GM04504 (cell line): ENCODE data around the gene SRPK1.

Source experiments
- DNase-seq: peaks from one replicate; pipeline ENCODE4 v3.0.0-alpha.2; 2012; ENCODE audit warnings: low read depth

The SRPK1 gene

GRCh38 chr6:35817515-35817914 is 103.4 kb downstream of the SRPK1 start:
- no peak for DNase-seq

DNA sequence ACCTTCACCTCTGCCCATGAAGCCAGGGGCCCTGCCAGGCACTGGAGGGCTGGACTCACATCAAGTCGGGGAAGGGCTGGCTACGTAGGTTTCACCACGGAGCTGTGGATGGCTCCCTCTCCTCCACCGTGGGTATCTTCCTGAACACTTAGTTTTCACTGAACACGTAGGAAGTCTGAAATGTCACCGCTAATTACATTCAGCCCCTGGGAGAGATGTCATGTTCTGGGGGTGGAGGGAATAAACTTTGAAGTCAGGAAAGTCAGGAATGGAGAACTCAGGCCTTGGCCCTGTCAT is 109.3 kb downstream of the SRPK1 start:
- DNase-seq = no peak

- peak; percentile 15 for DNase-seq
These were observed 109.8 kb downstream of the SRPK1 start for GRCh38 chr6:35810971-35811698.

- no peak for DNase-seq
These were observed 111.1 kb downstream of the SRPK1 start for GRCh38 chr6:35809809-35810208.

DNA sequence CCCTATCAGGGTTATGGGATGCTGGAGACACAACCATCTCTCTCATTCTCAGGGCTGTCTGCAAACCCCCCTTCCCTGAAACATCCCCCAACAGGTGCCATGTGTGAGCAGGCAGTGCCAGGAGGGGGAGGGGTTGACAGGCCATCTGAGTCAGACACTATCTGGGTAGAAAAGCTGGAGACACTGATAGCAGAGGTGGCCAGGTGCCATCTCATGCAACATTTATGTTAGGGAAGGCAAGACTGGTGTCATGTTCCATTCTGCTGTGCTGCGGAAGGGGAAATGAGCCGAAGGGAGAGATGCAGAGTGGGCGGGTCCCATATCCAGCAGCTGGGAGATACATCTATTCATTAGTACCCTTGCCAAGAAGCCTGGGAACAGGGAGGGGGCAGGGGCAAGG is 112.2 kb downstream of the SRPK1 start:
- DNase-seq = no peak

GRCh38 chr6:35804996-35805736 is 115.7 kb downstream of the SRPK1 start, which contains the start of gene LHFPL5:
Gene LHFPL5 (plus strand): TSS chr6:35805352. CDS start chr6:35805671, 319 bp downstream.
- DNase-seq = no peak

DNA sequence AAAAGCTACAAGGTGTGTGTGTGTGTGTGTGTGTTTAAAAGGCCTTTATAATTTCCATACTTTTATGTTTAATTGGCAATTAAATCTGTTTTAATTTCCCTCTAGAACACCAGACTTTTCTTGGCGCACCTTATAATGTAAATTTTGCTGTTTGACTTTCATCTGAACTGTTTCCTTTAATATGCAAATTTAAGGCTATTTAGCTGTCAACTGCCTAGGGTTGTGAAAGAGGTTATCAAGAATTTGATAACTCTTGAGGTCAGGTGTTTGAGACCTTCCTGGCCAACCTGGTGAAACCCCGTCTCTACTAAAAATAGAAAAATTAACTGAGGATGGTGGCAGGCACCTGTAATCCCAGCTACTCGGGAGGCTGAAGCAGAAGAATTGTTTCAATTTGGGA is 119.8 kb downstream of the SRPK1 start:
- DNase-seq = no peak

GRCh38 chr6:35798706-35799105 is 122.2 kb downstream of the SRPK1 start:
- DNase-seq = no peak

GRCh38 chr6:35797837-35798526 is 122.9 kb downstream of the SRPK1 start:
- DNase-seq = no peak

DNA sequence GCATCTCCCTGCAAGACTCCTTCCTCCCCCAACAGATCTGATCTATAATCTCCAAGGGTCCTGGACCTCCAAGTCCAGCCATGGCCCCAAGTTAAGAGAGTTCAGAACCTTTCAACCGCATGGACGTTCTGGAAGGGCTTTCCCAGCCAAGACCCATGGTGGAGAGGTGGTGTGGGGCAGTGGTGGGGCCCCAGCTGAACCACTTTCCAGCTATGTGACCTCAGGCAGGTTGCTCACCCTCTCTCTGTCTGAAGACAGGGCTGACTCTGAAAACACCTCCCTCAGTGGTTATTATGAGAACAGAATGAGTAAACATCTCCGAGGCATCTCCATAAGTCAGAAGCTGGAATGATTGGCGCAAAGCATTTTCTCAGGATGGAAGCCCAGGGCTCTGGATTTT is 124.7 kb downstream of the SRPK1 start:
- DNase-seq = no peak

DNA sequence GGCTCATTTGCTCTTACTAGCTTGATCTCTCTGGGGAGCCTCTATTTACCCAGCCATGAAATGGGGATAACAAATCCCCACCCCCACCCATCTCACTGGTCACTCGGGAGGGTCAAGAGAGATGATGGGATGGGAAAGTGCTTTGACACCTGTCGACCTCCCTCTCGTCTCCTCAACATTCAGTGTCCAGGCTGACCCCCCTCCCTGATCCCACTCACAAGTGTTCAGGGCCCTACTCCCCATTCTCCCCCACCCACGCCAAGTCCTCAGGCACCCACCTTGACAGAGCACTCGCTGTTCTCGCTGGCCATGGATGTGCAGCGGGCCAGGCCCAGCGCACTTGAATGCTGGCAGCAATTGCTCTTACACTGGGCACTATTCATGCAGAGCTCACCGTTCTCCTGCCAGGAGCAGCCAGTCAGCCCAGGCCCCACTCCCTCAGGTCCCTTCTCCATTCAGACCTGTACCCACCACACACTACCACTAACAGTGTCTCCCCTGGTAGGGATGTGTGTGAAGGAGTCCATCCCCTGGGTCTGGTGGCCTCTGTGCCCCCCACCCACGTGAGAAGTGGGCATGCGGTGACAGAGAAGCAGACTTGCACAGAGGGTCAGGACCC is 125.3 kb downstream of the SRPK1 start:
- DNase-seq = no peak

DNA sequence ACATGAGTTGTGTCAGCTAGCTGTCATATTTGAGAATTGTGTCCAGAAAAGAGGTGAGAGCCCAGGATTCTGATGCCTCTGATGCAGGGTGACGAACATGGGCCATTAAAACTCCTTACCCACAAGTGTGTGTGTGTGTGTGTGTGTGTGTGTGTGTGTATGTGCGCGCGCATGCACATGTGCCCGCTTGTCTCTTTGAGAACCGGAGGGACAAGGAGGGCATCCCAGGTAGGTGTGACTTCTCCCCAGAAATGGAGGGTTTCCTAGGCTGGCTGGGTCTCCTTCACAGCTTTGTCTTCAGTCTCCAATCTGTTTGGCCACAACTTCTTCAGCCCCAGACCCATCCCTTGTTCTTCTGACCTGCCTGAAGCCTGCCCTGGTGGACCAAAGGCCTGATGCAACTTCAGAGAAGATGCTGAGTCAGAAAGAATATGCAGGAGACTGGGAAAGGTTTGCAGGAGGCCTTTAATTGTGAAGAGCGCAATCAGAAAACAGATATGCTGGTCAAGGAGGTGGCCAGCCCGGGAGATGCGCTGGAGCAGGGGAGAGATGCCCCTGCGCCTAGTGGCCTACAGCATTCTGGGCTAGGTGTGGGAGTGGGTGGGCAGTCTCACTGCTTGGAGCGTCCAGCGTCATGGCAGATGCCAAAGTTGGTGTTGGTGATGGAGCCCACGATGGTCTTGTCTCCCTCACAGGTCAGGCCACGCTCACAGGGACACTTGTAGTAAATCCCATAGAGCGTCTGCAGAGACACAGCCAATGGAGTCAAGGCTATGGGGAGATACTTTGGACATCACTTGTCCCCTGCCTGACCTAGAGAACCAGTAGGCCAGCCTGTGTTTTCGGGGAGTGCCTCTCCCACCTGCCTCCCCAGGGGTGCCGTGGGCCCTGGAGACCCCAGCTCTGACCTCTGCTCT is 126.1 kb downstream of the SRPK1 start:
- no peak for DNase-seq

DNA sequence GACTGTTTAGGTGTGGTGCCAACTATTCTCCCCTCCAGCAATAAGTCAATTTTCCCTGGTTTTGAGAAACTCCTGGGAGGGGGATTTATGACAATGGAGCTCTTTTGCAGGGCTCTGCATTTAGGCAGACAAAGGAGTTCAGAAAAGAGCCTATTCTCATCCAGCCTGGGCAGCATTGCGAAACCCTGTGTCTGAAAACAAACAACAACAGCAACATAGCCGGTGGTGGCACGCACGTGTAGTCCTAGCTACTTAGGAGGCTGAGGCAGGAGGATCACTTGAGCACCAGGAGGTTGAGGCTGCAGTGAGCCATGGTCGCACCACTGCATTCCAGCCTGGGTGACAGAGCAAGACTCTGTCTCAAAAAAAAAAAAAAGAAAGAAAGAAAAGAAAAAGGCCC is 130.2 kb downstream of the SRPK1 start:
- DNase-seq = no peak

GRCh38 chr6:35788423-35788982 is 132.4 kb downstream of the SRPK1 start:
- DNase-seq = no peak

DNA sequence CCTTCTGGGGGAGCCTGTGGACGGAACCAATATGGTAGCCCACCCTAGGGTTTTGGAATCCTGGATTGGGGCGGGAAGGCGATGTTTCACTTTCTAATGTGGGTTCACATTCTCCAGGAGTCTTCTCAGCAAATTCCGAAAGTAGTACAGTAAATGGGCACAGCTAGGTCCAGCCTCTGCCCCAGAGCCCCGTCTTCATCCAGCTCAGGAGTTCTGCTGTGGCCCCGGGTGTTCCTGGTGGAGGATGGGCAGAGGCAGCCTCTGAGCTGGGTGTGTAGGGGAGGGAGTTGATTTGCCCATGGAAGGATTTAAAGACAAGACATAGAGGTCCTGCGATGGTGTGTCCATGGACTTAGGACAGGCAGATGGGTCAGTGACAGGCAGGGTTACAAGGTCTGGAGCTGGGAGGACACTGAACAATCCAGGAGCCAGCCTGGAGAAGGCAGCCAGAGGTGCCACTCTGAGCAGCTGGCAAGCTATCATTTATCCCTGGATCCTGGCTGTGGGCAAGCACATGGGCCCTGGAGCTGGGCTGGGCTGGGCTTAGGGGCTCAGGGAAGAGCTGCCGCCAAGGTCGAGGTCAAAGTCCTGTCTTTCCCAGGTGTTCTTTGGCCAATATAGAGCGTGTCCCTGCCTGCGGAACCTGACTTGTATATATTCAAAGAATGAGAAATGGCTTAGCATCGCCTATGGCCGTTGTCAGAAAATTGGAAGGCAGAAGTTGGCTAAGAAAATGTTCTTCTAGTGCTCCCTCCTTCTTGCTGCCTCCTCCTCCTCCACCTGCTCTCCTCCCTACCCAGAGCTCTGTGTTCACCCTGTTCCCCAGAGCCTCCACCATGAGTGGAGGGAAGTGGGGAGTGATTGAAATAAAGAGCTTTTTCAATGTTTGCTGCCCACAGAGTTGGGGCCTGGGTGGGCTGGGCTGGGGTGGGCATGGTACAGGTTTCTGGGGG is 133.4 kb downstream of the SRPK1 start:
- DNase-seq = no peak

- DNase-seq = no peak
These were observed 134.1 kb downstream of the SRPK1 start for GRCh38 chr6:35786810-35787209.

DNA sequence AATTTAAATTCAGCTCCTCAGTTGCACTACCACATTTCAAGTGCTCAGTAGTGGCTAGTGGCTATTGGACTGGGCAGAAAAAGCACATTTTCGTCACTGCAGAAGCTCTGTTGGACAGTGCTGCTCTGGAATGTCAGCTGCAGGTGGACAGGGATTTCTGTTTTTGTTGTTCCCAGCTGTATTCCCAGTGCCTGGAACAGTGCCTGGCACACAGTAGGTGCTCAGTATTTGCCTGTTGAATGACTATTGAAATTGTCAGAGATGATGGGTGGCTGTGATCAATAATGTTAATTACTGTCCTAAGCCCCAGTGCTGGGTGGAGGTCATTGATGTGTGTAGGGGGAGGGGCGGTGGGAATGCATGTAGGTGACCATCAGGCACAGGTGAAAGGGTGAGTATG is 134.6 kb downstream of the SRPK1 start:
- DNase-seq = no peak

GRCh38 chr6:35784200-35784599 is 136.7 kb downstream of the SRPK1 start:
- no peak for DNase-seq
